Panc1 (cell line): ENCODE data around the gene SHB. TPM values are rescaled to one million over a fixed set of nuclear protein-coding genes. Genes with fewer than 3 reads are reported as not detected.

Experiments used
- ATAC-seq: fragments of 200-7000 bp; cut with Tn5 transposase; 2 replicates; pipeline ENCODE4 v1.9.1; 2020; ENCODE audit warnings: mild to moderate bottlenecking, moderate library complexity
- BruUV-seq: library from RNA; stranded (reverse); fragments of 400-500 nt; replicated peaks from 2 replicates; lab custom pipeline; 2021; lab: Mats Ljungman, UMichigan
- CTCF ChIA-PET: fragments of 300-600 bp; sonication (Branson Sonifier 250); formaldehyde crosslinking; loops from one replicate; lab custom pipeline; 2022; ENCODE audit warnings: antibody characterized with exemption; lab: Charles Lee
- POLR2A ChIA-PET: fragments of 300-600 bp; sonication (Branson Sonifier 250); formaldehyde crosslinking; loops from one replicate; lab custom pipeline; 2022; ENCODE audit warnings: antibody characterized with exemption; lab: Charles Lee
- DNase-seq: peaks from one replicate; pipeline ENCODE4 v3.0.0-alpha.2; 2010; ENCODE audit warnings: low read depth, low spot score
- H3K27ac ChIP-seq: 2 replicates; pipeline ENCODE4 v1.5.1; 2011; ENCODE audit warnings: mild to moderate bottlenecking, low read length, inconsistent platforms
- H3K27me3 ChIP-seq: fragments of 200-500 bp; sonication (Bioruptor generic); 2 replicates; pipeline ENCODE4 v1.6.0; 2014; ENCODE audit warnings: low read length, inconsistent platforms; ENCODE audit not compliant: control insufficient read depth, insufficient read depth
- H3K36me3 ChIP-seq: fragments of 200-500 bp; sonication (Bioruptor generic); 2 replicates; pipeline ENCODE4 v1.5.1; 2014; ENCODE audit warnings: inconsistent platforms, mild to moderate bottlenecking, low read length, moderate library complexity; ENCODE audit not compliant: control insufficient read depth, insufficient read depth
- H3K4me1 ChIP-seq: 2 replicates; pipeline ENCODE4 v1.5.1; 2011; ENCODE audit warnings: inconsistent platforms, mild to moderate bottlenecking, low read length, moderate library complexity; ENCODE audit not compliant: control insufficient read depth, insufficient read depth
- H3K4me3 ChIP-seq, 2 experiments: 2 replicates each; pipeline ENCODE4 v1.5.1; 2011 to 2012; ENCODE audit warnings: low read depth in 2 of 2, low read length in 2 of 2, mild to moderate bottlenecking in 2 of 2, inconsistent platforms in 1 of 2, moderate library complexity in 1 of 2
- H3K9me3 ChIP-seq: fragments of 200-500 bp; sonication (Bioruptor generic); 2 replicates; pipeline ENCODE4 v1.5.1; 2014; ENCODE audit warnings: low read depth, mild to moderate bottlenecking, inconsistent platforms, low read length, moderate library complexity; ENCODE audit not compliant: control insufficient read depth, insufficient read depth
- CTCF ChIP-seq: fragments of 450-650 bp; IDR thresholded peaks from 2 replicates; pipeline ENCODE4 v1.5.1; 2017; ENCODE audit warnings: mild to moderate bottlenecking
- POLR2AphosphoS5 ChIP-seq: IDR thresholded peaks from 2 replicates; pipeline ENCODE4 v1.6.1; 2012; ENCODE audit warnings: mild to moderate bottlenecking, low read depth, low read length, moderate library complexity
- REST ChIP-seq, 2 experiments: IDR thresholded peaks; 2 replicates each; pipeline ENCODE4 v1.6.1; 2011 to 2012; ENCODE audit warnings: low read depth in 2 of 2, control low read depth in 1 of 2, low read length in 1 of 2, mild to moderate bottlenecking in 1 of 2, moderate library complexity in 1 of 2; ENCODE audit not compliant: insufficient read depth in 1 of 2
- SIN3A ChIP-seq: IDR thresholded peaks from 2 replicates; pipeline ENCODE4 v1.6.1; 2012; ENCODE audit warnings: low read depth, mild to moderate bottlenecking, low read length, moderate library complexity, borderline replicate concordance; ENCODE audit not compliant: insufficient read depth
- TCF7L2 ChIP-seq: IDR thresholded peaks from 2 replicates; pipeline ENCODE4 v1.6.1; 2011; ENCODE audit warnings: mild to moderate bottlenecking, low read depth, low read length, inconsistent platforms
- in situ Hi-C: cut with HindIII; loops from 2 replicates; pipeline ENCODE4 v1.10.0; 2016; ENCODE audit warnings: low sequenced_read_pairs, low pct_unique_long_range_greater_than_20kb
- intact Hi-C: fragments of 100-400 bp; cut with micrococcal nuclease; formaldehyde crosslinking; loops from one replicate; pipeline ENCODE4 v1.10.0; 2022; ENCODE audit not compliant: unreplicated experiment
- total RNA-seq: library from RNA; stranded (reverse); gene quantifications from one replicate; pipeline ENCODE4 v1.2.1, GENCODE V29; 2021; ENCODE audit not compliant: unreplicated experiment

The SHB gene
- total RNA-seq, 1 experiment from 2014 or later, result 59.9 TPM

GRCh38 chr9:37959976-37960375 lies 109.1 kb downstream of the SHB start:
- H3K9me3 ChIP-seq, result no peaks in the 10 kb centered on the region
- no peak for TF ChIP-seq POLR2AphosphoS5
- no peak for TF ChIP-seq TCF7L2
- TF ChIP-seq CTCF, result no peak
- TF ChIP-seq REST (IDR thresholded peaks at IDR 0.05; ENCODE audit: insufficient read depth in 1 of 2, low read depth in 2 of 2, low read length in 1 of 2), result no peak
- no peak for TF ChIP-seq SIN3A
- ChIA-PET CTCF (no interaction called here), POLR2A (interaction anchor here (0.6 kb wide), 1 partner anchor 104 kb away, joined by 9 read pairs; no protein-coding TSS in a partner anchor)
- in situ Hi-C loops (no loop called here), intact Hi-C loops (loop anchor here (5.0 kb wide), 1 partner anchor 37 kb away; no protein-coding TSS in a partner anchor)
- peaks cover 28% of the 10 kb centered on the region for H3K4me1 ChIP-seq
- no TSS peak for BruUV-seq
- no peak overlapping the region for H3K4me3 ChIP-seq
- H3K36me3 ChIP-seq, result peaks cover 3% of the 10 kb centered on the region; the same call in 1 of the 2 replicates
- no peaks in the 10 kb centered on the region for H3K27me3 ChIP-seq
- ATAC-seq (no peak), DNase-seq (no peak)
- H3K27ac ChIP-seq, result no peak overlapping the region

- CTCF ChIA-PET, result no interaction called here
Measured at GRCh38 chr9:37958154-37958553, 110.9 kb downstream of the SHB start.

More at GRCh38 chr9:37958154-37958553, 110.9 kb downstream of the SHB start:
- POLR2A ChIA-PET, result no interaction called here
- DNase-seq (no peak), ATAC-seq (no peak)
- no peak for TF ChIP-seq SIN3A
- TF ChIP-seq REST (IDR thresholded peaks at IDR 0.05; ENCODE audit: insufficient read depth in 1 of 2, low read depth in 2 of 2, low read length in 1 of 2), result no peak
- TF ChIP-seq TCF7L2, result no peak
- TF ChIP-seq CTCF, result no peak
- no peak for TF ChIP-seq POLR2AphosphoS5
- no peak overlapping the region for H3K4me3 ChIP-seq
- H3K27ac ChIP-seq, result no peak overlapping the region
- no peaks in the 10 kb centered on the region for H3K9me3 ChIP-seq
- intact Hi-C loops, result no loop called here
- no peaks in the 10 kb centered on the region for H3K27me3 ChIP-seq
- peaks cover 29% of the 10 kb centered on the region for H3K4me1 ChIP-seq
- no TSS peak for BruUV-seq
- peaks cover 4% of the 10 kb centered on the region for H3K36me3 ChIP-seq
- in situ Hi-C loops, result no loop called here
